Transverse colon (tissue), 4 donors: ENCODE results near the gene RMI1. TPM values are rescaled to one million over a fixed set of nuclear protein-coding genes. Genes with fewer than 3 reads are reported as not detected.

ENCODE experiments used
- DNase-seq: peaks from one replicate; pipeline ENCODE4 v3.0.0-alpha.2; 2019
- H3K27ac ChIP-seq, 4 donors: fragments of 200-600 bp; sonication (generic); 2 replicates each; pipeline ENCODE4 v1.5.1; 2016 to 2018; ENCODE audit warnings: inconsistent platforms in 4 of 4
- H3K27me3 ChIP-seq: fragments of 200-600 bp; sonication (generic); 2 replicates; pipeline ENCODE4 v1.5.1; 2017; ENCODE audit warnings: inconsistent platforms
- H3K36me3 ChIP-seq, 4 donors: fragments of 200-600 bp; sonication (generic); 2 replicates each; pipeline ENCODE4 v1.5.1; 2017 to 2019; ENCODE audit warnings: inconsistent platforms in 4 of 4
- H3K4me1 ChIP-seq, 4 donors: fragments of 200-600 bp; sonication (generic); 2 replicates each; pipeline ENCODE4 v1.5.1; 2017 to 2020; ENCODE audit warnings: inconsistent platforms in 4 of 4
- H3K4me3 ChIP-seq, 4 donors: fragments of 200-600 bp; sonication (generic); 1 replicate in 1 of 4; 2 replicates in 3 of 4; pipeline versions ENCODE4 v1.5.1 to v1.6.1; 2017 to 2019; ENCODE audit warnings: inconsistent platforms in 4 of 4
- H3K9me3 ChIP-seq, 2 donors: fragments of 200-600 bp; sonication (generic); 2 replicates each; pipeline ENCODE4 v1.5.1; 2017 to 2019; ENCODE audit warnings: inconsistent platforms in 2 of 2
- CTCF ChIP-seq, 5 experiments: fragments of 200-600 bp in 3 of 5; fragments of 450-650 bp in 2 of 5; sonication (generic) in 3 of 5; IDR thresholded peaks; 1 replicate in 2 of 5; 2 replicates in 3 of 5; pipeline ENCODE4 v1.5.1; 2016 to 2017; ENCODE audit warnings: antibody characterized with exemption in 5 of 5, inconsistent platforms in 3 of 5, mild to moderate bottlenecking in 2 of 5, moderate library complexity in 1 of 5
- EP300 ChIP-seq: sonication (generic); formaldehyde crosslinking; IDR thresholded peaks from one replicate; pipeline ENCODE4 v1.6.1; 2017; ENCODE audit warnings: antibody characterized with exemption, low read depth
- POLR2A ChIP-seq: fragments of 450-650 bp; IDR thresholded peaks from one replicate; pipeline ENCODE4 v1.6.1; 2016; ENCODE audit warnings: antibody characterized with exemption, mild to moderate bottlenecking, moderate library complexity
- POLR2AphosphoS5 ChIP-seq, 3 donors: sonication (generic); formaldehyde crosslinking; IDR thresholded peaks; one replicate each; pipeline ENCODE4 v1.6.1; 2016; ENCODE audit warnings: antibody characterized with exemption in 3 of 3
- WGBS, 2 donors: methylation state at CpG; one replicate each; pipeline ENCODE4 v1.1.5; 2018; ENCODE audit warnings: low coverage in 1 of 2; 5-methylcytosine and 5-hydroxymethylcytosine counted together
- in situ Hi-C, 4 donors: fragments of 200-750 bp; cut with MboI; loops; one replicate each; pipeline versions ENCODE4 v1.15.0 to v1.15.1; 2017; ENCODE audit warnings: low sequenced_read_pairs in 3 of 4, low pct_ligation_motif_present in 1 of 4, low pct_unique_long_range_greater_than_20kb in 1 of 4
- intact Hi-C: fragments of 100-400 bp; cut with DNase I; formaldehyde crosslinking; loops from one replicate; pipeline ENCODE4 v1.15.1; 2023; ENCODE audit warnings: low total_unique reads
- total RNA-seq, 4 donors: library from RNA; depleted of rRNA; stranded (reverse); fragments of >200 nt; gene quantifications; one replicate each; pipeline ENCODE4 v1.1.0, GENCODE V29; 2016

Gene RMI1
- 10 to 100 TPM in 2 of 4 donors, 1 to 10 TPM in 2; 1.8 to 13.1 (median 9.1) TPM for total RNA-seq

- H3K4me3 ChIP-seq = peak within 1 kb of the TSS; percentile 70 to 96 (median 85)
- H3K27ac ChIP-seq = peak within 1 kb of the TSS; percentile 97 to 99 (median 98)
- peak; percentile 99 for DNase-seq
- intact Hi-C loops (no loop called here), in situ Hi-C loops (no loop called here)
- H3K9me3 ChIP-seq = no peaks in the 10 kb centered on the region
- H3K36me3 ChIP-seq = peaks cover 0 to 22% (median 9%) of the 10 kb centered on the region in 4 donors
- H3K27me3 ChIP-seq = no peaks in the 10 kb centered on the region
- WGBS, 2 donors = 1% methylated on average over 66 of the region's 69 CpGs; no CpG with 5 or more reads in 1 of the 2 donors
- peaks cover 6 to 38% (median 28%) of the 10 kb centered on the region in 4 donors for H3K4me1 ChIP-seq
- TF ChIP-seq EP300 = no peak
- TF ChIP-seq POLR2A = peak; percentile 99
- no peak for TF ChIP-seq CTCF (IDR thresholded peaks at IDR 0.05)
- peak; percentile 94 to 99 (median 99) for TF ChIP-seq POLR2AphosphoS5 (IDR thresholded peaks at IDR 0.05)
Measured at GRCh38 chr9:83980395-83981125, at the start of gene RMI1. TSS of gene RMI1 (plus strand) at chr9:83980805. CDS start at chr9:84000987, 20,182 bp downstream.

GRCh38 chr9:83930881-83931280 is 49.7 kb upstream of the RMI1 start:
- in situ Hi-C loops (loop anchor here (5.0 to 25.0 kb wide), 6 partner anchors 231 to 391 kb away; no protein-coding TSS in a partner anchor), intact Hi-C loops (no loop called here)
- Histone ChIP-seq H3K27ac (no peak overlapping the region), H3K4me1 (peaks cover 0 to 5% (median 4%) of the 10 kb centered on the region in 4 donors), H3K4me3 (no peak overlapping the region), H3K27me3 (no peaks in the 10 kb centered on the region), H3K9me3 (no peaks in the 10 kb centered on the region), H3K36me3 (no peaks in the 10 kb centered on the region)
- DNase-seq = no peak
- 77 to 86% methylated on average over 5 of the region's 5 CpGs for WGBS, 2 donors
- TF ChIP-seq EP300 (no peak), CTCF (IDR thresholded peaks at IDR 0.05) (no peak), POLR2AphosphoS5 (IDR thresholded peaks at IDR 0.05) (no peak), POLR2A (no peak)

- no peak overlapping the region for H3K27ac ChIP-seq
- 80 to 90% methylated on average over 1 to 2 of the region's 2 CpGs for WGBS, 2 donors
- H3K4me3 ChIP-seq = no peak overlapping the region
- no peaks in the 10 kb centered on the region for H3K27me3 ChIP-seq
- H3K36me3 ChIP-seq = no peaks in the 10 kb centered on the region
- DNase-seq = no peak
- H3K9me3 ChIP-seq = no peaks in the 10 kb centered on the region
- peaks cover 0 to 5% (median 4%) of the 10 kb centered on the region in 4 donors for H3K4me1 ChIP-seq
- intact Hi-C loops (no loop called here), in situ Hi-C loops (loop anchor here (5.0 to 25.0 kb wide), 6 partner anchors 230 to 390 kb away; no protein-coding TSS in a partner anchor)
- TF ChIP-seq POLR2AphosphoS5 (IDR thresholded peaks at IDR 0.05) (no peak), POLR2A (no peak), CTCF (IDR thresholded peaks at IDR 0.05) (no peak), EP300 (no peak)
Measured at GRCh38 chr9:83932011-83932410, 48.6 kb upstream of the RMI1 start.

- no peaks in the 10 kb centered on the region for H3K9me3 ChIP-seq
- DNase-seq = no peak
- no peak overlapping the region for H3K27ac ChIP-seq
- peaks cover 0 to 5% (median 4%) of the 10 kb centered on the region in 4 donors for H3K4me1 ChIP-seq
- H3K27me3 ChIP-seq = no peaks in the 10 kb centered on the region
- H3K4me3 ChIP-seq = no peak overlapping the region
- intact Hi-C loops = no loop called here
- 80 to 95% methylated on average over 4 to 5 of the region's 5 CpGs for WGBS, 2 donors
- H3K36me3 ChIP-seq = no peaks in the 10 kb centered on the region
- in situ Hi-C loops = loop anchor here (5.0 to 25.0 kb wide), 6 partner anchors 229 to 389 kb away; no protein-coding TSS in a partner anchor
- TF ChIP-seq POLR2A (no peak), EP300 (no peak), CTCF (IDR thresholded peaks at IDR 0.05) (no peak), POLR2AphosphoS5 (IDR thresholded peaks at IDR 0.05) (no peak)
Measured at GRCh38 chr9:83932851-83933250, 47.8 kb upstream of the RMI1 start.
